Right cardiac atrium (tissue), 5 donors: ENCODE results near the gene CADPS2. TPM values are rescaled to one million over a fixed set of nuclear protein-coding genes. Genes with fewer than 3 reads are reported as not detected.

Experiments
- ATAC-seq, 2 donors: fragments of 200-7000 bp; cut with Tn5 transposase; one replicate each; pipeline versions ENCODE4 v1.8.0 to v1.9.1; 2020; ENCODE audit warnings: moderate library complexity in 2 of 2, mild to moderate bottlenecking in 1 of 2
- DNase-seq, 3 donors: peaks; one replicate each; pipeline ENCODE4 v3.0.0-alpha.2; 2020
- H3K27ac ChIP-seq: one replicate; pipeline ENCODE4 v1.5.1; 2013; ENCODE audit warnings: mild to moderate bottlenecking, low read length, control low read depth, moderate library complexity
- H3K27me3 ChIP-seq: one replicate; pipeline ENCODE4 v1.6.1; 2013; ENCODE audit not compliant: control insufficient read depth, insufficient read depth
- H3K4me1 ChIP-seq: one replicate; pipeline ENCODE4 v1.6.1; 2013; ENCODE audit warnings: low read length; ENCODE audit not compliant: control insufficient read depth, insufficient read depth
- H3K4me3 ChIP-seq: one replicate; pipeline ENCODE4 v1.5.1; 2013; ENCODE audit warnings: low read length, control low read depth
- H3K9me3 ChIP-seq: one replicate; pipeline ENCODE4 v1.6.1; 2013; ENCODE audit warnings: low read length; ENCODE audit not compliant: control insufficient read depth
- WGBS: extraction: QIAGEN DNeasy Blood & Tissue Kit; methylation state at CpG from one replicate; pipeline ENCODE4 v1.1.7; 2013; 5-methylcytosine and 5-hydroxymethylcytosine counted together
- intact Hi-C, 4 donors: fragments of 100-400 bp; cut with DNase I; formaldehyde crosslinking; loops; one replicate each; pipeline versions ENCODE4 v1.11.0 to v1.14.0; 2022 to 2023
- polyA plus RNA-seq: library from polyadenylated mRNA; stranded (reverse); fragments of 200-250 nt; gene quantifications from one replicate; pipeline ENCODE4 v1.2.3, GENCODE V29; 2013
- total RNA-seq, 4 donors: library from RNA; stranded (reverse); fragmentation: NEBNext Ultra II Directional; extraction: Animal tissue kit (Norgen Biotek cat#: 25700); gene quantifications; one replicate each; pipeline ENCODE4 v1.2.1, GENCODE V29; 2021
- donor health status: healthy with polysubstance abuse.
- donor health status: DM: no; HTN: yes; CAD: no.
- donor health status: DM: no; HTN: no; CAD: no.
- donor health status: DM: no; HTN: yes; CAD: no; lungs with severe emphysema.
- donor health status: DM: yes; HTN: yes; CAD: no.

CADPS2 gene
- total and polyA plus RNA-seq, 5 donors = 10.4 to 14.1 (median 11.5) TPM

DNA sequence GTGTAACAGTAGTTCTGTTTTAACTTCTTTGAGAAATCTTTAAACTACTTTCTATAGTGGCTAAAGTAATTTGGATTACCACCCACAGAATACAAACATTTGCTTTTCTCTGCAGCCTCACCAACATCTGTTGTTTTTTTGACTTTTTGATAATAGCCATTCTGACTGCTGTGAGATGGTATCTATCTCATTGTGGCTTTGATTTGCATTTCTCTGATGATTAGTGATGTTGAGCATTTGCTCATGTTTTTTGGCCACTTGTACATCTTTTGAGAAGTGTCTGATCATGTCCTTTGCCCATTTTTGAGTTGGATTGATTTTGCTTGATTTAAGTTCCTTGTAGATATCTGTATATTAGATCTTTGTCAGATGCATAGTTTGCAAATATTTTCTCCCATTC, 254.0 kb downstream of the CADPS2 start:
- H3K27ac ChIP-seq = no peak overlapping the region
- intact Hi-C loops = no loop called here
- H3K9me3 ChIP-seq = no peaks in the 10 kb centered on the region
- ATAC-seq (no peak), DNase-seq (no peak)
- H3K4me1 ChIP-seq = no peaks in the 10 kb centered on the region
- H3K27me3 ChIP-seq = no peaks in the 10 kb centered on the region
- H3K4me3 ChIP-seq = no peak overlapping the region

DNA sequence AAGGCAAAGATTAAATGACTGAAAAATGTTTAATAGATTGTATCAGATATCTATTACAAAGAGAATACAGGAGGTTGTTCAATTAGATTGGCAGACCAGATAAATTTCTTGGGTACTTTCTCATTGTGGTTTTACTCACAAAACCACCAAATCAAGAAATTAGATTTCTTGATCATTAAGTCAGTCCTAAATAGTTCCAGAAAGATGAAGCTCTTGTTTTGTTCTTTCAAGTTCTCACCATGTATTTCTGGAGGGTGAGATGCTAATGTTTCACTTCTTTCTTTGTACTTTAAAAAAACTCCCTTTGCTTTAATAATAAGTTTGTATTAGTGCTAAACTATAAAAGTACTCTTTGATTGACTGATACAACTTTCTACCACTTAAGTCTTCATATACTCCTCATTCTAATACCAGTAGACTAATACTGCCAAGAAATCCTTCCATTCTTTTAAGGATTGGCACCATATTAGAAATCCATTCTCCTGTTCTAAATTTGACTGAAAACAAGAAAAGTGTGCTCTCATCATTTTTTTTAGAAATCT, 256.8 kb downstream of the CADPS2 start:
- H3K27me3 ChIP-seq = no peaks in the 10 kb centered on the region
- ATAC-seq (no peak), DNase-seq (no peak)
- no peaks in the 10 kb centered on the region for H3K4me1 ChIP-seq
- H3K27ac ChIP-seq = no peak overlapping the region
- no peaks in the 10 kb centered on the region for H3K9me3 ChIP-seq
- H3K4me3 ChIP-seq = no peak overlapping the region
- intact Hi-C loops = no loop called here

DNA sequence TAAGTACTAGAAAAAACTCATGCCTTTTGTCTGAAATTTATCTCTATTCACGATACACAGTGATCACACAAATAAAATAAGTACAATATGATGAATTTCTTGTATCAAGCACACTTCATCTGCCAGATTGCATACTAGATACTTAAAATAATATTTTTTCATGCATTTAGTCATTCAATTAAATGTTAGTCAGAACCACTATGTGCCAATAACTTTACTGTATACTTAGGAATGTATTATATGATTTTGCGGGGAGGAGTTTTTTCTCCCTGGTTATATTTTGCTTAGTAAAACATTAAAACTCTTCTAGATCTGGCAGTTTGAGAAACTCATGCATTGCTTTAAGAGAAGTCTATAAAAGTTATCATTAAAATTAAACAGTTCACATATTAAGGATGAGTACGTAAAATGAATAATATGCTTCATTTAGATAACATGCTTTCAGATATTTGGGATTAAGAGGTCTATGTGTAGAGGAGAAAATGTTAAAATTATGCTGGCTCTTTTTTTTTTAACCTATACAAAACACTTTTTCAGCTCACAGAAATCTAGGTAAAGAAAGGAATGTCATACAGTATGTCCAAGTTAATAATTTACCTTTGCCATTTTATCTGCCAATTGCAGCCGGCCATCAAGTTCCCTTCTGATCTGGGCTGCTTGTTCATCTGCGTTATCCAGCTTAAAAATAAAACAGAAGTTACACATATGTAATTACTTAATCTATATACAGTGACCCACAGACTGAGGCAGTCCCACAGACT, 257.4 kb downstream of the CADPS2 start:
- no peak for ATAC-seq
- no peak for DNase-seq
- no peak overlapping the region for H3K27ac ChIP-seq
- no peaks in the 10 kb centered on the region for H3K27me3 ChIP-seq
- H3K4me3 ChIP-seq = no peak overlapping the region
- intact Hi-C loops = no loop called here
- WGBS = 93% methylated on average over 5 of the region's 5 CpGs
- H3K9me3 ChIP-seq = no peaks in the 10 kb centered on the region
- H3K4me1 ChIP-seq = no peaks in the 10 kb centered on the region

DNA sequence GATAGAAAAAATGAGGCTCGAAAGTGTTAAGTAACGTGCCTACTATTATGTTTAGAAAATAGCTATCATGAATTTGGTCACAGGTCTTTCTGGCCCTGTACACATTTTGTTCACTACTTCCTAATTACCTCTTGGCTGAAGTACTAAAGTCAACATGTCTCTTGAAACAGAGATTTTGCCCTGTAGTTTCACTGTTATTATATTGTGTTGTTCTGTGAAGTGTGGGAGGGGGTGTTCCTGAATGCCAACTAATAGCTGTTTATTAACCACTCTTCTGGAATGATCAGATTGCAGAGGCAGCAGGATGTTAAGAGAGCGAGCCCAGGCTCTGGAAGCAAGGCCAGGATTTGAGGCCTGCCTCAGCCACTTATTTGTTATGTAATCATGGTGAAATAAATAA, 259.5 kb downstream of the CADPS2 start:
- no peak for DNase-seq
- Histone ChIP-seq H3K27ac (no peak overlapping the region), H3K4me3 (no peak overlapping the region), H3K9me3 (no peaks in the 10 kb centered on the region), H3K27me3 (no peaks in the 10 kb centered on the region), H3K4me1 (no peaks in the 10 kb centered on the region)
- ATAC-seq = no peak
- WGBS = 90% methylated on average over 3 of the region's 3 CpGs
- intact Hi-C loops = no loop called here

DNA sequence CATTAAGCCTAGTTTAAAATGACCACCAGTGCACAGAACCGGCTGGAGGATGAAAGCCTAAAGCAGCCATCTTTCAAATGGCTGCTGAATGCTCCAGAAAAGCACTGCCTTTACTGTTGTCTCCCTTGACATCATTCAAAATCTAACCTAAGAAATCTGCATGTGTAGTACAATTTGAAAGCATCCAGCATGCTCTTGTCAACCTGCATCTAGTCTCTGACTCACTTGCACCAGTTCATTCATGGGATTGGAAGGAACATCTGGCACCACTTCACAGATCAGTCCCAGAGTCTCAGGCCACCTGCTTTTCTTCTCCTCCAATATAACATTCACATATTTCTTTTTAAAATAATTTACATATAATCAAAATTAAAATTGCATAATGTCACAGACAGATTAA, 263.6 kb downstream of the CADPS2 start:
- H3K4me3 ChIP-seq = no peak overlapping the region

DNA sequence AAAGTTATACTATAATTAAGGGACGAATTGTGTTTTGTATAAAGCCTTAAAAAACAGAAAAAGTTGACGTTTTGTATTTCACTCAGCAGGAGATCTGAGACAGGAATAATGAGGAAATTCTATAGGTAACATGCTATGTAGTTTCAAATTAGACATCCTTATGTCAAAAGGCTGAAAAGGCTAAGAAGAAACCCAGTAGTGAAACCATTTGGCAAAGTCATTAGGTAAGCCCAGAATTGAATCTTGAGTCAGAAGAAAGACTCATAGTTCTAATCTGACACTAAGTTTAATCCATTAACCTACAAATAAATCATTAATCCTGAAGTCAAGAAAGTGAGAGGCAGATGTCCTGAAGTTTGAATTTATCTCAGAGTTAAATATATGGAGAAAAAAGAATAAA, 266.6 kb downstream of the CADPS2 start:
- Histone ChIP-seq H3K4me3 (no peak overlapping the region), H3K4me1 (no peaks in the 10 kb centered on the region), H3K9me3 (no peaks in the 10 kb centered on the region), H3K27me3 (no peaks in the 10 kb centered on the region), H3K27ac (no peak overlapping the region)
- DNase-seq (no peak), ATAC-seq (no peak)
- intact Hi-C loops = no loop called here
- 80% methylated on average over 2 of the region's 2 CpGs for WGBS

More for the DNA sequence above, 263.6 kb downstream of the CADPS2 start:
- Histone ChIP-seq H3K4me1 (no peaks in the 10 kb centered on the region), H3K27me3 (no peaks in the 10 kb centered on the region), H3K9me3 (no peaks in the 10 kb centered on the region), H3K27ac (no peak overlapping the region)
- ATAC-seq (no peak), DNase-seq (no peak)
- intact Hi-C loops = no loop called here
- 88% methylated on average over 1 of the region's 1 CpG for WGBS

DNA sequence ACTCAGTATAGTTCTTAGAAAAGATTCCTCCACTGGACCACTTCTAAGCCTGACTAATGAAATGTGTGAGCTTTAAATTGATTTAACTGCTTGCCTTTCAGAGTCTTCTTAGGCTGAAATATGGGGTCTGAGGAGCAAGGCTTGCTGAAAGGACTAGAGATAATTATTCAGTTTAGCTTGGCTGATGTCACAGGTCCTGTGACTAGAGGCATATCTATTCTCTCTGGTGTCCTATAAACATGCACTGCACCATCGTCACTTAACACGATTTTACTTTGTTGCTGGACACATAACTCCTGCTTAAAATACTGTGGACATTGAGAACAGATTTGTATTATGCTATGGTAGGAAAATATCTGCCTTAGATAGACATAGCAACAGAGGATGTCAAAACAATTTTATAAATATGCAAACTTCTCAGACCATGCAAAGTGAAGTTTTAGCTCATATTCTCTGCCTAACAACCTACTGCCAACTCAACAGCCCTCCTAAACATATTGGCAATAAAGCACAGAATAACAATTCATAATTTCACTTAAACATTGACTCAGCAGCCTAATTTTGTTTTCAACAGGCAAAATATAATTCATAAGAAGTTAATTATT, 267.6 kb downstream of the CADPS2 start:
- no peaks in the 10 kb centered on the region for H3K9me3 ChIP-seq
- DNase-seq (no peak), ATAC-seq (no peak)
- 30% methylated on average over 2 of the region's 2 CpGs for WGBS
- H3K27ac ChIP-seq = no peak overlapping the region
- intact Hi-C loops = no loop called here
- H3K4me3 ChIP-seq = no peak overlapping the region
- no peaks in the 10 kb centered on the region for H3K27me3 ChIP-seq
- no peaks in the 10 kb centered on the region for H3K4me1 ChIP-seq

DNA sequence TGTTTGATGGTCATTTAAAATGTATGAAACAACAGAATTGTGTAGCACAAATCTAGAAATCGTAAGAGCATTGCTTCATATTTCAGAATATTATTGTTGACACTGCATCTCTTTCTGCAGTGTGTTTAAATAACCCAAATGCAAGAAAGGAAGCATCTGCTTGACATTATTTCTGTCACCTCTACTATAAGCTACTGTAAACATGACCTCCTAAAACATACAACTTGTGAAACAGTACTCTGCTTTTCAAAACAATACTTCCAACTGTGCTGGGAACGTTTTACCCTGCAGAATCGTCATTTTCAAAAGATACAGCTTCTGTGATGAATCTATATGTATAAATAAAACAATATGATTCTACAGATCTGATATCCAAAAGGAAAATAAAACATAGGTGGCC, 269.3 kb downstream of the CADPS2 start:
- intact Hi-C loops = no loop called here
- H3K4me3 ChIP-seq = no peak overlapping the region
- H3K9me3 ChIP-seq = no peaks in the 10 kb centered on the region
- H3K4me1 ChIP-seq = no peaks in the 10 kb centered on the region
- DNase-seq = no peak
- H3K27me3 ChIP-seq = no peaks in the 10 kb centered on the region
- no peak overlapping the region for H3K27ac ChIP-seq
- 74% methylated on average over 3 of the region's 3 CpGs for WGBS
- ATAC-seq = no peak

DNA sequence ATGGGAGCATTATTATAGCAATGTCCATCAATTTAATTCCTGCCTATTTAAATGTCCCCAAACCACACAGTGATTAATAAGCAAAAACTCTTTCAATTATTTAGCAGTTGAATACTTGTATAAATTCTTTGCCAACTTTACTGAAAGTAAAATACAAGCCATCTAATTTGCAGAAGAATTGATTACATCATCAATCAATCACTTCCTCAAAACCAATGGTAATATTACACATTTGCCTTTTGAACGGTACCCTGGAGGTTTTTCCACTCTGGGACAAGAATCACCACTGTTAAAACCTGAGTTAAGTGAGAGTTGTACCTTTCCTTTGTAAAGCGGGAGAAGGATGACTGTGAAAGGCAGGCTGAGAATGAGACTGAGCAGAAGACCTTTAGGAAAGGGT, 280.3 kb downstream of the CADPS2 start:
- no peak for ATAC-seq
- 91% methylated on average over 2 of the region's 2 CpGs for WGBS

DNA sequence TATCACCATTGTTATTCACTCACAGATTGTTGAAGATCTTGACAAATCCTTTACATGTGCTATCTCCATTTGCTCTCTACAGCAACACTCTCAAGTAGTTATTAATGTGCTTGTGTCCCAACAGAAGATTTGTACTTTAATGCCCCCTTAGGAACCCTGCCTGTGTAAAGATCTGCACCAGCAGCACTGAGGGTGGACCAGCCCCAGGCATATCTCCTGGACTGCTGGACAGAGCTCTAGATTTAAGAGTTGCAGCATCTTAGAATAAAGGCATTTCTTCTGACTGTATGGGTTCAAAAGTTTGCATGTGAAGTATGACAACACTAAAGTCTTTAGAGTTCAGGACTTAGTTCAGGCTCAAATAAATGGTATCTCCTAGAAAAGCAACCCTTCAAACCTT, 282.0 kb downstream of the CADPS2 start:
- H3K4me3 ChIP-seq = no peak overlapping the region
- H3K9me3 ChIP-seq = no peaks in the 10 kb centered on the region
- ATAC-seq = no peak
- no peak overlapping the region for H3K27ac ChIP-seq
- intact Hi-C loops = no loop called here
- H3K27me3 ChIP-seq = no peaks in the 10 kb centered on the region
- H3K4me1 ChIP-seq = no peaks in the 10 kb centered on the region
- DNase-seq = no peak

More for the DNA sequence above, 280.3 kb downstream of the CADPS2 start:
- intact Hi-C loops = no loop called here
- Histone ChIP-seq H3K4me1 (no peaks in the 10 kb centered on the region), H3K27ac (no peak overlapping the region), H3K9me3 (no peaks in the 10 kb centered on the region), H3K27me3 (no peaks in the 10 kb centered on the region), H3K4me3 (no peak overlapping the region)
- no peak for DNase-seq

DNA sequence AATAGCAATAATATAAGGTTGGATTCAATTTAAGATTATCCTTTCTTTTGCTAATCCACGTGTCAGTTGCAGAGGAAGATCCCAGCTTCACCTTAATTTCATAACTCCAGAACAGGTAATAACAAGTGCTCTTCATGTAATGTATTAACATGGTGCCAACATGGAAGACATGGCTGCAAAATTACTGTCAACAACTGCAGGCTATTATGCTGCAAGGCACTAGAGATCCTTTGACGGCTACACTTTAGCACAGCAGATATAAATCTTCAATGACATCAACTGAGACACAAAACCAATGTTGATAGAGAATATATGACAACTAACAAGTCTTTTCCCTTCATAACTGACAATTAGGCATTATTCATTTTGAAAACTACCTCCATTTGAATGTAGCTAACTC, 283.5 kb downstream of the CADPS2 start:
- ATAC-seq = no peak

More for the DNA sequence above, 283.5 kb downstream of the CADPS2 start:
- Histone ChIP-seq H3K9me3 (no peaks in the 10 kb centered on the region), H3K4me3 (no peak overlapping the region), H3K4me1 (no peaks in the 10 kb centered on the region), H3K27ac (no peak overlapping the region), H3K27me3 (no peaks in the 10 kb centered on the region)
- DNase-seq = no peak
- WGBS = 51% methylated on average over 2 of the region's 2 CpGs
- intact Hi-C loops = no loop called here
